ENCODE results near the gene UQCRH.
"Not testable (repeated sequence)": the region's sequence is repeated elsewhere in the genome, so short reads cannot be mapped to it uniquely, and the experiment has no call there.

GRCh38 chr1:46325285-46326076, 22.0 kb downstream of the UQCRH start:
- not testable (repeated sequence) for TF ChIP-seq EP300, CTCF (IDR thresholded peaks at IDR 0.05)
